Measurements from ENCODE around the gene PGM1.

Gene PGM1

DNA sequence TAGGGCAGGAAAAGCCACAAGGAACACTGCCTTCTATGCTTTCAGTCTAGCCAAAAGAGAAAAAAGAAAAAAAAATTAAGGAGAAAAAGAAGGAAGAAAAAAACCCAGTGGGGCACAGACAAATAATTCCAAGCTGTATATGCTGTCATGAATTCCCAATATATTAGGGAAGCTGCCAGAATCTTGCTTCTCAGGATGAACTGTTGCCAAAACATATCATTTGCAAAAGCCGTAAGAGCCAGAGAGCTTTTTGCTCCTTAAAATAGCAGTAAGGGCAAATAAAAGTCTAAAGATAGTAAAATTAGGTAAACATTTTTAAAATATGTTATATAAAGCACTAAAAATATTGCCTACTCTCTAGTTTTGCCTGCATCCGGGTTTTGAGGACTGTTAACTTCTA is 52.1 kb downstream of the PGM1 start:
- H3K36me3 ChIP-seq (ENCODE audit: low read depth), result peaks cover 35% of the 10 kb centered on the region
- H3K27ac ChIP-seq (ENCODE audit: poor library complexity, severe bottlenecking), result no peak overlapping the region
- ATAC-seq (ENCODE audit: low read depth) (no peak), DNase-seq (ENCODE audit: low spot score) (no peak)
- no peaks in the 10 kb centered on the region for H3K27me3 ChIP-seq (ENCODE audit: insufficient read depth, poor library complexity, severe bottlenecking)
- H3K4me3 ChIP-seq (ENCODE audit: severe bottlenecking), result no peak overlapping the region
- TF ChIP-seq, protein P1, sequence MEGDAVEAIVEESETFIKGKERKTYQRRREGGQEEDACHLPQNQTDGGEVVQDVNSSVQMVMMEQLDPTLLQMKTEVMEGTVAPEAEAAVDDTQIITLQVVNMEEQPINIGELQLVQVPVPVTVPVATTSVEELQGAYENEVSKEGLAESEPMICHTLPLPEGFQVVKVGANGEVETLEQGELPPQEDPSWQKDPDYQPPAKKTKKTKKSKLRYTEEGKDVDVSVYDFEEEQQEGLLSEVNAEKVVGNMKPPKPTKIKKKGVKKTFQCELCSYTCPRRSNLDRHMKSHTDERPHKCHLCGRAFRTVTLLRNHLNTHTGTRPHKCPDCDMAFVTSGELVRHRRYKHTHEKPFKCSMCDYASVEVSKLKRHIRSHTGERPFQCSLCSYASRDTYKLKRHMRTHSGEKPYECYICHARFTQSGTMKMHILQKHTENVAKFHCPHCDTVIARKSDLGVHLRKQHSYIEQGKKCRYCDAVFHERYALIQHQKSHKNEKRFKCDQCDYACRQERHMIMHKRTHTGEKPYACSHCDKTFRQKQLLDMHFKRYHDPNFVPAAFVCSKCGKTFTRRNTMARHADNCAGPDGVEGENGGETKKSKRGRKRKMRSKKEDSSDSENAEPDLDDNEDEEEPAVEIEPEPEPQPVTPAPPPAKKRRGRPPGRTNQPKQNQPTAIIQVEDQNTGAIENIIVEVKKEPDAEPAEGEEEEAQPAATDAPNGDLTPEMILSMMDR (IDR thresholded peaks at IDR 0.05; ENCODE audit: poor library complexity, severe bottlenecking), result no peak
- H3K9me3 ChIP-seq (ENCODE audit: severe bottlenecking), result no peaks in the 10 kb centered on the region
- H3K4me1 ChIP-seq (ENCODE audit: insufficient read depth, poor library complexity, severe bottlenecking), result no peaks in the 10 kb centered on the region

DNA sequence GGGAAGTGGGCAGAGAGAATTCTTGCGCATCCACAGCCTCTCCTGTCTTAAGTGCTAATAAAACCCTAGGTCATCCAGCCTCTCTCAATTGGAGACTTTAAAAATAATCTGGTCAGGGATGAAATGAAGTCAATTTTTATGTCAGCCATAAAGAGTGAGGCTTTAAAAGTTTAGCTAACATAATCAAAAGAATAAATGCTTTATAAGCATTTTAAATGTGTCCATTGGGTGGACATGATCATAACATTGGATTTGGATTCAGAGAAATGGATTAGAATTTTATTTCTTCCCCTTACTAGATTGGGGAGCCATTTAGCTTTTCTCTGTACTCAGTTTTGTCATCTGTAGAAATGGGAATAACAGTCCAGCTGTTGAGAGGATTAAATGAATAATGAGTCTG is 55.5 kb downstream of the PGM1 start:
- Histone ChIP-seq H3K4me1 (ENCODE audit: insufficient read depth, poor library complexity, severe bottlenecking) (no peaks in the 10 kb centered on the region), H3K27me3 (ENCODE audit: insufficient read depth, poor library complexity, severe bottlenecking) (no peaks in the 10 kb centered on the region), H3K9me3 (ENCODE audit: severe bottlenecking) (no peaks in the 10 kb centered on the region), H3K27ac (ENCODE audit: poor library complexity, severe bottlenecking) (no peak overlapping the region), H3K4me3 (ENCODE audit: severe bottlenecking) (no peak overlapping the region), H3K36me3 (ENCODE audit: low read depth) (peaks cover 35% of the 10 kb centered on the region)
- DNase-seq (ENCODE audit: low spot score) (no peak), ATAC-seq (ENCODE audit: low read depth) (no peak)
- TF ChIP-seq, protein P1 (IDR thresholded peaks at IDR 0.05; ENCODE audit: poor library complexity, severe bottlenecking), result no peak

DNA sequence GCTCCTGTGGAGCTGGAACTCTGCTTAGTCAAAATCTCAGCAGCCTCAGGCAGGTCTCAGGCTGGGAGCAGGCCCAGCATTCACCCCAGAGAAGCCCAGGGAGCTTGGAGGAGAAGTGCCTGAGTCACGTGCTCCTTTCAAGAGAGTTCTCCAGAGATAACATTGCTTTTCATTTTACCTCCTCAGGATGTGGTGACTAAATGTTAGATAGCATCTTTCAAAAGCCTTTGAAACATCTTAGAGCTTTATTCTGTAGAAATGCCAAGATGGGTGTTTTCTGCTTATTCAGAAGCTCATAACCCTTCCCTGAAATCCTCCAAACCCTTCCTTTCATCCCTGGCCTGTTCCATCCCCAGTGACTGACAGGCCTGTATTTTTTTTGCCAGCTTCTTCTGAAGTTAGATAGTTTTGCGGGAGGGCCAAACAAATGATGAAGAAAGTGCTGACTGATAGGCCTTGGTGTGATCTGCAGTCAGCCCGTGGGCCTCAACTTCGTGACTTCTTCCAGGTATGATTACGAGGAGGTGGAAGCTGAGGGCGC is 58.0 kb downstream of the PGM1 start:
- DNase-seq (ENCODE audit: low spot score) (no peak), ATAC-seq (ENCODE audit: low read depth) (no peak; the same call in 2 of the 3 replicates)
- Histone ChIP-seq H3K36me3 (ENCODE audit: low read depth) (peaks cover 49% of the 10 kb centered on the region), H3K27me3 (ENCODE audit: insufficient read depth, poor library complexity, severe bottlenecking) (no peaks in the 10 kb centered on the region), H3K4me1 (ENCODE audit: insufficient read depth, poor library complexity, severe bottlenecking) (no peaks in the 10 kb centered on the region), H3K4me3 (ENCODE audit: severe bottlenecking) (no peak overlapping the region), H3K9me3 (ENCODE audit: severe bottlenecking) (no peaks in the 10 kb centered on the region), H3K27ac (ENCODE audit: poor library complexity, severe bottlenecking) (no peak overlapping the region)
- TF ChIP-seq, protein P1 (IDR thresholded peaks at IDR 0.05; ENCODE audit: poor library complexity, severe bottlenecking), result no peak

DNA sequence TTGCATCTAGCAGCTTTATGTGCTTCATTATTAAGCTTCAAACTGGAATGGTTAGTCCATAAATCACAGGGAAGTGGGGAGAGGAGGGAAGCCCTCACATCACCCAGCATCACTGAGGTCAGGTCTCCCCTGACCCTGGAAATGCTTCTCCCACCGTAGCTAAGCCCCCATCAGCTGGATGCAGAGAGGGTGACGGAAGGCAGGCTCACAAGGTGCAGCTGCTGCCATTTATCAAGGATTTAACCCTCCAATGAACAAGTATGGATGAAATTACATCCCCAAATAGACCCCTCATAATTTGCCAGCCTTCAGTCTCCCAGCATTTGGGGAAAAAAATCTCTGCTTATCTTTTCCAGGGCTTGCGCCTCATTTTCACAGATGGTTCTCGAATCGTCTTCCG is 60.8 kb downstream of the PGM1 start:
- H3K4me1 ChIP-seq (ENCODE audit: insufficient read depth, poor library complexity, severe bottlenecking), result no peaks in the 10 kb centered on the region
- DNase-seq (ENCODE audit: low spot score), result no peak
- H3K27me3 ChIP-seq (ENCODE audit: insufficient read depth, poor library complexity, severe bottlenecking), result no peaks in the 10 kb centered on the region
- no peak overlapping the region for H3K4me3 ChIP-seq (ENCODE audit: severe bottlenecking)
- peaks cover 41% of the 10 kb centered on the region for H3K36me3 ChIP-seq (ENCODE audit: low read depth)
- ATAC-seq (ENCODE audit: low read depth), result no peak
- H3K9me3 ChIP-seq (ENCODE audit: severe bottlenecking), result no peaks in the 10 kb centered on the region
- no peak overlapping the region for H3K27ac ChIP-seq (ENCODE audit: poor library complexity, severe bottlenecking)
- TF ChIP-seq, protein P1 (IDR thresholded peaks at IDR 0.05; ENCODE audit: poor library complexity, severe bottlenecking), result no peak

DNA sequence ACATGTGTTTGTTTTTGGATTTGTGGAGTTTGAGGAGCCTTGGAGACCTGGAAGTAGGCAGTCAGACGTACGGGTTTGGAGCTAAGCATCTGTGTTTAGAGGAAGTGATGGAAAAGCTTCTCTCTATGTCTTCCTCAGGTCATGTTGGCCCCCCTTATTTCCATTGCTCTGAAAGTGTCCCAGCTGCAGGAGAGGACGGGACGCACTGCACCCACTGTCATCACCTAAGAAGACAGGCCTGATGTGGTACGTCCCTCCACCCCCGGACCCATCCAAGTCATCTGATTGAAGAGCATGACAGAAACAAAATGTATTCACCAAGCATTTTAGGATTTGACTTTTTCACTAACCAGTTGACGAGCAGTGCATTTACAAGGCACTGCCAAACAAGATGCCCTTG is 66.2 kb downstream of the PGM1 start:
- H3K27ac ChIP-seq (ENCODE audit: poor library complexity, severe bottlenecking), result no peak overlapping the region
- no peaks in the 10 kb centered on the region for H3K9me3 ChIP-seq (ENCODE audit: severe bottlenecking)
- no peak overlapping the region for H3K4me3 ChIP-seq (ENCODE audit: severe bottlenecking)
- peaks cover 35% of the 10 kb centered on the region for H3K4me1 ChIP-seq (ENCODE audit: insufficient read depth, poor library complexity, severe bottlenecking)
- TF ChIP-seq, protein P1 (IDR thresholded peaks at IDR 0.05; ENCODE audit: poor library complexity, severe bottlenecking), result no peak
- ATAC-seq (ENCODE audit: low read depth) (no peak), DNase-seq (ENCODE audit: low spot score) (no peak)
- no peaks in the 10 kb centered on the region for H3K27me3 ChIP-seq (ENCODE audit: insufficient read depth, poor library complexity, severe bottlenecking)
- H3K36me3 ChIP-seq (ENCODE audit: low read depth), result peaks cover 17% of the 10 kb centered on the region

Measured in RWPE2 (cell line).